GM12801 (cell line): ENCODE data around the gene CPAMD8.

Source experiments
- TF ChIP-seq, protein P1 (sequence below): IDR thresholded peaks from one replicate; pipeline ENCODE4 v1.5.1; 2011; ENCODE audit warnings: control low read depth; ENCODE audit not compliant: insufficient read length; ENCODE audit errors: extremely low read depth

Gene CPAMD8

DNA sequence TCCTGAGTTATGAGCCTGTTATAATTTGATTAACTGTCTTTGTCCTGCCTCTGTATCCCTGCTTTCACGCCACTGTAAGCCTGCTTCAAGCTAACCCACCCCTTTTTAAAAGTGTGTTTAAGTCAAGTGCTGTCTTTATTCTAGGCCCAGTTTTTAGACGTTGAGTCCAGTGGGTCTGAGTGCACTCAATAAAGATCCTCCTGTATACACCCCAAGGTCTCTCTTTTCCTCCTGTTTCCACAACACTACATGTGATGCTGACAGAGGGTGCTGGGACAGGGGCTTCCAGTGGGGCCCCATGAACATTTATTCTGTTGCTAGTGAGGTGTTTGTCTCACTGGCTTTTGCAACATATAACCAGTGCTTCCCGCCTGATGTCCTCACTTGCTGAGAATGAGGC, 144.5 kb downstream of the CPAMD8 start:
- TF ChIP-seq, protein P1, sequence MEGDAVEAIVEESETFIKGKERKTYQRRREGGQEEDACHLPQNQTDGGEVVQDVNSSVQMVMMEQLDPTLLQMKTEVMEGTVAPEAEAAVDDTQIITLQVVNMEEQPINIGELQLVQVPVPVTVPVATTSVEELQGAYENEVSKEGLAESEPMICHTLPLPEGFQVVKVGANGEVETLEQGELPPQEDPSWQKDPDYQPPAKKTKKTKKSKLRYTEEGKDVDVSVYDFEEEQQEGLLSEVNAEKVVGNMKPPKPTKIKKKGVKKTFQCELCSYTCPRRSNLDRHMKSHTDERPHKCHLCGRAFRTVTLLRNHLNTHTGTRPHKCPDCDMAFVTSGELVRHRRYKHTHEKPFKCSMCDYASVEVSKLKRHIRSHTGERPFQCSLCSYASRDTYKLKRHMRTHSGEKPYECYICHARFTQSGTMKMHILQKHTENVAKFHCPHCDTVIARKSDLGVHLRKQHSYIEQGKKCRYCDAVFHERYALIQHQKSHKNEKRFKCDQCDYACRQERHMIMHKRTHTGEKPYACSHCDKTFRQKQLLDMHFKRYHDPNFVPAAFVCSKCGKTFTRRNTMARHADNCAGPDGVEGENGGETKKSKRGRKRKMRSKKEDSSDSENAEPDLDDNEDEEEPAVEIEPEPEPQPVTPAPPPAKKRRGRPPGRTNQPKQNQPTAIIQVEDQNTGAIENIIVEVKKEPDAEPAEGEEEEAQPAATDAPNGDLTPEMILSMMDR = no peak

DNA sequence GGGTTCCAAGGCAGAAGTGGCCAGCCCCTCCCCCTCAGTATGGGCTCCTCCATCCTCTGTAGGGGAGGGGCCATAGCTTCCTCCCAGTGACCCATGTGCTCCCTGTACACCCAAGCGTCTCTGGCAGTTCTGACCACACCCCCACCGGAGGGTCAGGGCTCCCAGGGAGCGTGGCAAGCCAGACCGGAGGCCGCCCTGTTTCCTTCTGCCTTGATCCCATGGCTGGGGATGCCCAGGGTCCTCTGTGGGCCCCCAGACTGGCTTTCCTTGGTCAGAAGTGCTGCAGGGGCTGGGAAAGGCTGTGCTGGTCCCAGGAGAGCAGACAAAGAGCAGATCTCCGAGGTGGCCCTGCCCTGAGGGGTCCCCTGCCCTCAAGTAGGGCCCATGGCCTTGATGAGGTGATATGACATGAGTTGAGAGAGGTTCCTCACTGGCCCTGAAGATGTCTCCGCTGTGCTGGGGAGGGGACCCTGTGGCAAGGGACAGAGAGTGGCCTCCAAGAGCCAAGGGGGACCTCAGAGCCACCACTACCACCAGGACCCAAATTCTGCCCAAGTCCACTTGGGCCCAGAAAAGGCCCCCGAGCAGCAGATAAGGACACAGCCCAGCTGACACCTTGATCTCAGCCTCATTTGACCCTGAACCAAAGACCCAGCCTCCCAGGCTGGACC, 145.6 kb downstream of the CPAMD8 start:
- TF ChIP-seq, protein P1 = no peak

DNA sequence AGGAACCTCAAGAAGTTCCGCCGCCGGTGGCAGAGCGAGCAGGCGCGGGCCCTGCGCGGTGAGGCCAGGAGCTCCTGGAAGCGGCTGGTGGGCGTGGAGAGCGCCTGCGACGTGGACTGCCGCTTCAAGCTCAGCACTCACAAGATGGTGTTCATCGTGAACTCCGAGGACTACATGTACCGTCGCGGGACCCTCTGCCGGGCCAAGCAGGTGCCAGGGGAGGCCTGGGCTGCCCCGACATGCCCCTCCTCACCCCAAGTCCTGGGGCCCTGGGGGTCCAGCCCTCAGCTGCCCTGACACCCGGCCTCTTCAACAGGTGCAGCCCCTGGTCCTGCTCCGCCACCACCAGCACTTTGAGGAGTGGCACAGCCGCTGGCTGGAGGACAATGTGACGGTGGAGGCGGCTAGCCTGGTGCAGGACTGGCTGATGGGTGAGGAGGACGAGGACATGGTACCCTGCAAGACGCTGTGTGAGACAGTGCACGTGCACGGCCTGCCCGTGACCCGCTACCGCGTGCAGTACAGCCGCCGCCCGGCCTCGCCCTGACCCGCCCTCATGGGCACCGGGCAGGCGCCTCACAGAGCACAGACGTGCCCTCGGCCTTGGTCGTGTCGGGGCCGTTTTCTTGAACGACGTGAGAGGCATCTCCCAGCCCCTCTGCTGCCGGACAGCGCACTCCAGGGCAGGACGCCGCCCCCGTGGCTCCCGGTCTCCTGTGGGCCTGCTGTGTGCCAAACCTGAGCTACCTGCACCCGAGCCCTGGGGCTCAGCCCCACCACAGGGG, 148.2 kb downstream of the CPAMD8 start:
- TF ChIP-seq, protein P1 = no peak

DNA sequence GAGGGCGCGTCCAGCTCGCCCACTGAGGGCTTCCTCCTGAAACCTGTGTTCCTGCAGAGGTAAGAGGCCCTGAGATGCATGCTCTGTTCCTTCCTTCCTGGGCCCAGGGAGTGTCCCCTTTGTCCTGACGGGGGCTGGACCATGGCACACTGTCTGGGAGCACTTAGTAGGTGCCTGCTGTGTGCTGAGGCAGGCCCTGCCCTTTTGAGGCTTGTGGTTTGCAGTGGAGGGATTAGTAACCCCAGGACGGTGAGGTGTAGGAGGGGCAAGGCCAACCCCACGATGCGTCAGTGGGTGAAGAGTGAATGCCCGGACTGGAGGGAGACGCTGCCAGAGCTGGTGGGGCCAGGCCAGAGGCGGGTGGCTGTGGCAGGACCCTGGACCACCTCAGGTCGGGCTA, 149.0 kb downstream of the CPAMD8 start:
- TF ChIP-seq, protein P1 = no peak

DNA sequence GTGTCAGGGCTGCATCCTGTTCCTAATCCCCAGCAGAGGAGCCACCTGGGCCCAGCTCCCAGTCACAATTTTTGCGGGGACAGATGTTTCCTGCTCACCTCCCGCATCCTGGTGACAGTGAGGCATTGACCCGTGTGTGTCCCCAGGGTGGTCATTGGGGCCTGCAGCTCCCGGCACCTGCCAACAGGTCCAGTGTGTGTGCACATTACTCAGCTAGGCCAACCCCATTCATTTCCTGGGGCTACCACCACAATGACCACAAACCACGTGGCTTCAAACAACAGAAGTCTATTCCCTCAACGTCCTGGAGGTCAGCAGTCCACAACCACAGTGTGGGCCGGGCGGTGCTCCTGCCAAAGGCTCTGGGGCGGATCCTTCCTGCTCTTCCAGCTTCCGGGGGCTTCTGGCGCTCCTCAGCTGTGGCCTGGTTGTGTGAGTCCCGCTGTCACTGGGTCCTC, 149.7 kb downstream of the CPAMD8 start:
- TF ChIP-seq, protein P1 = no peak

DNA sequence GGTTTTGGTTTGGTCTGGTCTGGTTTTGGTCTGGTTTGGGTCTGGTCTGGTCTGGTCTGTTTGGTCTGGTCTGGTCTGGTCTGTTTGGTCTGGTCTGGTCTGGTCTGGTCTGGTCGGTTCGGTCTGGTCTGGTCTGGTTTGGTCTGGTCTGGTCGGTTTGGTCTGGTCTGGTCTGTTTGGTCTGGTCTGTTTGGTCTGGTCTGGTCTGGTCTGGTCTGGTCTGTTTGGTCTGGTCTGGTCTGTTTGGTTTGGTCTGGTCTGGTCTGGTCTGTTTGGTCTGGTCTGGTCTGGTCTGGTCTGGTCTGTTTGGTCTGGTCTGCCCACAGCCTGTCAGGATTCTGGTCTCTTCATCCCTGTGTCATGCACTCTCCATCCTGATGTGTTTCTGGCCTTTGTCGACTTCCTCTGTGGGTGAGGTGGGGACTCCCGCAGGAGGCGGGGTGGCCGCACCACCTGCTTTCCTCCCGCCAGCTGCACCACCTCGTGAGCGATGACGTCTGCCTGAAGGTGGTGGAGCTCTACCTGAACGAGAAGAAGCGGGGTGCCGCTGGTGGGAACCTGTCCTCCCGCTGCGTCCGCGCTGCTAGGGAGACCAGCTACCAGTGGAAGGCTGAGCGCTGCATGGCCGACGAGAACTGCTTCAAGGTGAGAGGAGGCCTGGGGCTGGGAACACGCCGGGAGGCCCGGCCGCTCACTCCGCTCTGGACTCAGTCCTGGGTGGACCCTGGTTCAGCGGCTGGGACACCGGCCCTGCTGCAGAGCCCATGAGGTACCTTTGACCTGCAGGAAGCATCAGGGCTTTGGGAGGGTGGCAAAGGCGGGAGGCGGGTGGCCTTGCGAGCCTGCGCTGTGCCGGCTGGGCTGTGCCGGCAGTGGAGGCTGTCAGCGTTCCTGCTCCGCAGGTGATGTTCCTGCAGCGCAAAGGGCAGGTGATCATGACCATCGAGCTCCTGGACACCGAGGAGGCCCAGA, 150.7 kb downstream of the CPAMD8 start:
- TF ChIP-seq, protein P1 = no peak
